CD14-positive monocyte (primary cell): ENCODE measurements around the gene PEMT. TPM values are rescaled to one million over a fixed set of nuclear protein-coding genes. Genes with fewer than 3 reads are reported as not detected.
"Not testable (repeated sequence)": the region's sequence is repeated elsewhere in the genome, so short reads cannot be mapped to it uniquely, and the experiment has no call there.

Experiments used
- DNase-seq, 3 donors: peaks; one replicate each; pipeline ENCODE4 v3.0.0-alpha.2; 2011 to 2022
- H2AFZ ChIP-seq: 2 replicates; pipeline ENCODE4 v1.6.0; 2012; ENCODE audit warnings: mild to moderate bottlenecking, low read depth, low read length, inconsistent platforms; ENCODE audit not compliant: insufficient read depth, poor library complexity, severe bottlenecking
- H3K27ac ChIP-seq, 2 donors: 1 replicate in 1 of 2; 2 replicates in 1 of 2; pipeline ENCODE4 v1.5.1; 2012 to 2013; ENCODE audit warnings: low read length in 2 of 2, control low read depth in 1 of 2, inconsistent platforms in 1 of 2, low read depth in 1 of 2, mild to moderate bottlenecking in 1 of 2
- H3K27me3 ChIP-seq, 2 donors: one replicate each; pipeline versions ENCODE4 v1.6.0 to v1.6.1; 2011 to 2013; ENCODE audit warnings: low read length in 2 of 2; ENCODE audit not compliant: control insufficient read depth in 2 of 2, insufficient read depth in 2 of 2
- H3K36me3 ChIP-seq, 2 donors: replicated peaks in 1 of 2; 1 replicate in 1 of 2; 2 replicates in 1 of 2; pipeline versions ENCODE4 v1.5.1 to v1.6.1; 2012 to 2013; ENCODE audit warnings: low read length in 2 of 2, control low read depth in 1 of 2, inconsistent platforms in 1 of 2, mild to moderate bottlenecking in 1 of 2; ENCODE audit not compliant: insufficient read depth in 2 of 2, control insufficient read depth in 1 of 2
- H3K4me1 ChIP-seq, 2 donors: 1 replicate in 1 of 2; 2 replicates in 1 of 2; pipeline versions ENCODE4 v1.5.1 to v1.6.1; 2012 to 2013; ENCODE audit warnings: low read length in 2 of 2, control low read depth in 1 of 2, inconsistent platforms in 1 of 2, mild to moderate bottlenecking in 1 of 2, moderate library complexity in 1 of 2; ENCODE audit not compliant: insufficient read depth in 2 of 2, control insufficient read depth in 1 of 2
- H3K4me2 ChIP-seq: replicated peaks from 2 replicates; pipeline ENCODE3; 2012; ENCODE audit warnings: low read length, moderate library complexity, mild to moderate bottlenecking; ENCODE audit not compliant: poor library complexity, severe bottlenecking; ENCODE audit errors: extremely low read depth
- H3K4me3 ChIP-seq, 3 experiments: fragments of 200-600 bp in 1 of 3; sonication (generic) in 1 of 3; replicated peaks in 1 of 3; 1 replicate in 2 of 3; 2 replicates in 1 of 3; pipeline ENCODE4 v1.5.1; 2011 to 2013; ENCODE audit warnings: low read length in 3 of 3, mild to moderate bottlenecking in 3 of 3, control low read depth in 2 of 3, low read depth in 2 of 3, inconsistent platforms in 1 of 3, moderate library complexity in 1 of 3
- H3K79me2 ChIP-seq: 2 replicates; pipeline ENCODE4 v1.6.0; 2012; ENCODE audit warnings: mild to moderate bottlenecking, control low read depth, inconsistent platforms, low read length, moderate library complexity; ENCODE audit not compliant: insufficient read depth
- H3K9ac ChIP-seq: 2 replicates; pipeline ENCODE4 v1.6.0; 2017; ENCODE audit warnings: low read length, mild to moderate bottlenecking; ENCODE audit not compliant: insufficient read depth, poor library complexity, severe bottlenecking
- H3K9me3 ChIP-seq, 2 donors: replicated peaks in 1 of 2; 1 replicate in 1 of 2; 2 replicates in 1 of 2; pipeline versions ENCODE4 v1.5.1 to v1.6.1; 2012 to 2013; ENCODE audit warnings: low read length in 2 of 2, control low read depth in 1 of 2; ENCODE audit not compliant: control insufficient read depth in 1 of 2, insufficient read depth in 1 of 2
- H4K20me1 ChIP-seq: 2 replicates; pipeline ENCODE4 v1.6.0; 2012; ENCODE audit warnings: mild to moderate bottlenecking, low read length, control low read depth, moderate library complexity; ENCODE audit not compliant: insufficient read depth
- H3K27ac Mint-ChIP-seq, 7 donors: one replicate each; pipeline ENCODE4 v1.8.0; 2020; ENCODE audit warnings: mild to moderate bottlenecking in 7 of 7, mixed read lengths in 7 of 7, moderate library complexity in 6 of 7, inconsistent platforms in 2 of 7
- H3K27me3 Mint-ChIP-seq, 3 donors: one replicate each; pipeline ENCODE4 v1.8.0; 2021 to 2022; ENCODE audit warnings: low read depth in 3 of 3, mild to moderate bottlenecking in 3 of 3, mixed read lengths in 3 of 3, moderate library complexity in 3 of 3, inconsistent platforms in 1 of 3
- H3K36me3 Mint-ChIP-seq, 2 donors: one replicate each; pipeline ENCODE4 v1.8.0; 2020; ENCODE audit warnings: mixed read lengths in 2 of 2, inconsistent platforms in 1 of 2, mild to moderate bottlenecking in 1 of 2
- H3K4me1 Mint-ChIP-seq: one replicate; pipeline ENCODE4 v1.8.0; 2020; ENCODE audit warnings: mild to moderate bottlenecking, mixed read lengths
- H3K4me3 Mint-ChIP-seq, 2 donors: one replicate each; pipeline ENCODE4 v1.8.0; 2020; ENCODE audit warnings: mild to moderate bottlenecking in 2 of 2, mixed read lengths in 2 of 2, moderate library complexity in 1 of 2
- H3K9me3 Mint-ChIP-seq, 7 donors: one replicate each; pipeline ENCODE4 v1.8.0; 2020 to 2022; ENCODE audit warnings: mixed read lengths in 7 of 7, mild to moderate bottlenecking in 6 of 7, moderate library complexity in 6 of 7, inconsistent platforms in 2 of 7
- WGBS: methylation state at CpG from one replicate; pipeline ENCODE4 v1.1.5; 2013; ENCODE audit warnings: missing lambda C conversion rate; ENCODE audit not compliant: insufficient coverage; 5-methylcytosine and 5-hydroxymethylcytosine counted together
- intact Hi-C, 2 donors: fragments of 100-400 bp; cut with micrococcal nuclease; formaldehyde crosslinking; loops; one replicate each; pipeline versions ENCODE4 v1.15.0 to v1.15.1; 2023
- polyA plus RNA-seq, 3 donors: library from polyadenylated mRNA; depleted of rRNA in 1 of 3; unstranded in 2 of 3; stranded (reverse) in 1 of 3; fragments of 300-500 nt in 2 of 3; fragments of >200 nt in 1 of 3; fragmentation: Illumina TruSeq in 2 of 3; gene quantifications; 1 replicate in 2 of 3; 2 replicates in 1 of 3; pipeline ENCODE4 v1.2.3, GENCODE V29; 2012 to 2021
- TF ChIP-seq, protein P1 (sequence below): fragments of 200-600 bp; IDR thresholded peaks from one replicate; pipeline ENCODE4 v1.8.0; 2022; ENCODE audit warnings: antibody characterized with exemption, mild to moderate bottlenecking

The PEMT gene
- polyA plus RNA-seq, 3 donors: 26.7 to 41.0 (median 38.4) TPM

DNA sequence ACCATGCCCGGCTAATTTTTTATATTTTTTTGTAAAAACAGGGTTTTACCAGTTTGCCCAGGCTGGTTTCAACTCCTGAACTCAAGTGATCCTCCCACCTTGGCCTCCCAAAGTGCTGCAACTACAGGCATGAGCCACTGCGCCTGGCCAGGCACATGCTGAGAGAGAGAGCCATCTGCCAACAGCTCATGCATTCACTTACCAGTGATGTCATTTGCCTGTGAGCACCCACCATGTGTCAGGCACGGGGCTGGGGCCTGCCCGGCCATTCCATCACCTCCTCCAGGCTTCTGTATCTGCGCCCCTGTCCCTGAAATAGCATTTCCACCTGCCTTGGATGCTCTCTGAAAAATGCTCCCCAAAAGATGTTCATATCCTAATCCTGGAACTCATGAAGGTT lies 43.6 kb upstream of the PEMT start:
- H3K4me3 Mint-ChIP-seq: no peak overlapping the region
- H3K4me1 Mint-ChIP-seq: peaks cover 61% of the 10 kb centered on the region
- Histone ChIP-seq H2AFZ (no peak overlapping the region), H3K9ac (no peak overlapping the region), H3K79me2 (no peaks in the 10 kb centered on the region), H3K36me3 (no peaks in the 10 kb centered on the region), H3K4me1 (peaks cover 46 to 62% of the 10 kb centered on the region in 2 donors), H3K27ac (no peak overlapping the region), H3K4me2 (no peak overlapping the region), H3K27me3 (no peaks in the 10 kb centered on the region), H3K9me3 (peaks cover 7 to 20% of the 10 kb centered on the region in 2 donors), H4K20me1 (no peaks in the 10 kb centered on the region), H3K4me3 (no peak overlapping the region)
- H3K9me3 Mint-ChIP-seq: peaks cover 15 to 39% (median 30%) of the 10 kb centered on the region in 7 donors
- WGBS: 97% methylated on average over 5 of the region's 5 CpGs
- no peak for DNase-seq
- peak overlapping the region in 4 of 7 donors; percentile 46 to 82 (median 68) for H3K27ac Mint-ChIP-seq
- H3K36me3 Mint-ChIP-seq: peaks cover 5 to 6% of the 10 kb centered on the region in 2 donors
- peaks cover 0 to 9% (median 1%) of the 10 kb centered on the region in 3 donors for H3K27me3 Mint-ChIP-seq
- intact Hi-C loops: no loop called here
- TF ChIP-seq, protein P1, sequence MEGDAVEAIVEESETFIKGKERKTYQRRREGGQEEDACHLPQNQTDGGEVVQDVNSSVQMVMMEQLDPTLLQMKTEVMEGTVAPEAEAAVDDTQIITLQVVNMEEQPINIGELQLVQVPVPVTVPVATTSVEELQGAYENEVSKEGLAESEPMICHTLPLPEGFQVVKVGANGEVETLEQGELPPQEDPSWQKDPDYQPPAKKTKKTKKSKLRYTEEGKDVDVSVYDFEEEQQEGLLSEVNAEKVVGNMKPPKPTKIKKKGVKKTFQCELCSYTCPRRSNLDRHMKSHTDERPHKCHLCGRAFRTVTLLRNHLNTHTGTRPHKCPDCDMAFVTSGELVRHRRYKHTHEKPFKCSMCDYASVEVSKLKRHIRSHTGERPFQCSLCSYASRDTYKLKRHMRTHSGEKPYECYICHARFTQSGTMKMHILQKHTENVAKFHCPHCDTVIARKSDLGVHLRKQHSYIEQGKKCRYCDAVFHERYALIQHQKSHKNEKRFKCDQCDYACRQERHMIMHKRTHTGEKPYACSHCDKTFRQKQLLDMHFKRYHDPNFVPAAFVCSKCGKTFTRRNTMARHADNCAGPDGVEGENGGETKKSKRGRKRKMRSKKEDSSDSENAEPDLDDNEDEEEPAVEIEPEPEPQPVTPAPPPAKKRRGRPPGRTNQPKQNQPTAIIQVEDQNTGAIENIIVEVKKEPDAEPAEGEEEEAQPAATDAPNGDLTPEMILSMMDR: no peak

GRCh38 chr17:17633310-17633709 lies 41.8 kb upstream of the PEMT start:
- intact Hi-C loops: no loop called here
- WGBS: 100% methylated on average over 4 of the region's 6 CpGs
- no peak overlapping the region for H3K4me3 Mint-ChIP-seq

GRCh38 chr17:17632690-17633089 lies 41.2 kb upstream of the PEMT start:
- H3K36me3 ChIP-seq, H4K20me1 ChIP-seq, H3K27me3 ChIP-seq, H2AFZ ChIP-seq, H3K79me2 ChIP-seq, H3K4me2 ChIP-seq, H3K27me3 Mint-ChIP-seq, H3K4me3 ChIP-seq, H3K9ac ChIP-seq, H3K36me3 Mint-ChIP-seq, intact Hi-C loops: not testable (repeated sequence)
- Histone ChIP-seq H3K9me3 (peaks cover 7 to 20% of the 10 kb centered on the region in 2 donors), H3K4me1 (peaks cover 38 to 51% of the 10 kb centered on the region in 2 donors), H3K27ac (peak overlapping the region in 1 of 2 donors; percentile 24)
- Mint-ChIP-seq H3K27ac (peak overlapping the region in 3 of 7 donors; percentile 42 to 80 (median 77)), H3K4me1 (peaks cover 52% of the 10 kb centered on the region), H3K9me3 (peaks cover 15 to 34% (median 30%) of the 10 kb centered on the region in 7 donors), H3K4me3 (peak overlapping the region in 1 of 2 donors; percentile 57)
- 41% methylated on average over 3 of the region's 5 CpGs for WGBS
- peak in 1 of 3 donors; percentile 23 for DNase-seq

More at GRCh38 chr17:17633310-17633709, 41.8 kb upstream of the PEMT start:
- TF ChIP-seq, protein P1: no peak
- H3K36me3 Mint-ChIP-seq: peaks cover 5 to 6% of the 10 kb centered on the region in 2 donors
- H3K27ac Mint-ChIP-seq: no peak overlapping the region
- no peak overlapping the region for H3K4me2 ChIP-seq
- H3K4me1 ChIP-seq: peaks cover 41 to 54% of the 10 kb centered on the region in 2 donors
- H3K27me3 Mint-ChIP-seq: peaks cover 1 to 9% (median 2%) of the 10 kb centered on the region in 3 donors
- H2AFZ ChIP-seq: no peak overlapping the region
- H3K4me3 ChIP-seq: no peak overlapping the region
- H3K9me3 ChIP-seq: peaks cover 7 to 20% of the 10 kb centered on the region in 2 donors
- H3K79me2 ChIP-seq: no peaks in the 10 kb centered on the region
- H3K36me3 ChIP-seq: no peaks in the 10 kb centered on the region
- peaks cover 55% of the 10 kb centered on the region for H3K4me1 Mint-ChIP-seq
- H3K9me3 Mint-ChIP-seq: peaks cover 15 to 34% (median 30%) of the 10 kb centered on the region in 7 donors
- H3K27me3 ChIP-seq: no peaks in the 10 kb centered on the region
- DNase-seq: no peak
- no peak overlapping the region for H3K9ac ChIP-seq
- H4K20me1 ChIP-seq: no peaks in the 10 kb centered on the region
- no peak overlapping the region for H3K27ac ChIP-seq
